ENCODE data around the gene NEUROD1.
"Not testable (repeated sequence)": the region's sequence is repeated elsewhere in the genome, so short reads cannot be mapped to it uniquely, and the experiment has no call there.

NEUROD1 gene

GRCh38 chr2:181680055-181680936 is at the start of gene NEUROD1:
TSS of gene NEUROD1 (minus strand) at chr2:181680517. CDS start at chr2:181678860, 1,657 bp downstream.
- no peak within 1 kb of the TSS for H3K9ac ChIP-seq (ENCODE audit: low read depth in 1 of 2, low read length in 2 of 2)
- H3K4me1 ChIP-seq (ENCODE audit: control insufficient read depth in 1 of 2, insufficient read depth in 2 of 2, low read length in 2 of 2): peaks cover 7 to 14% of the 10 kb centered on the region in 2 donors
- peak within 1 kb of the TSS; percentile 37 to 38 for H3K4me3 ChIP-seq (ENCODE audit: low read depth in 1 of 2, low read length in 2 of 2)
- H3K9me3 ChIP-seq (ENCODE audit: control insufficient read depth in 1 of 2, low read length in 2 of 2): peaks cover 0 to 4% of the 10 kb centered on the region in 2 donors
- H3K27me3 ChIP-seq (ENCODE audit: control insufficient read depth in 1 of 2, insufficient read depth in 2 of 2, low read length in 2 of 2): peaks cover 75 to 82% of the 10 kb centered on the region in 2 donors
- H3K36me3 ChIP-seq (ENCODE audit: control insufficient read depth in 1 of 2, insufficient read depth in 2 of 2, low read length in 2 of 2): no peaks in the 10 kb centered on the region
- H3K27ac ChIP-seq (ENCODE audit: low read depth, low read length): no peak within 1 kb of the TSS

- H3K36me3 ChIP-seq (ENCODE audit: control insufficient read depth in 1 of 2, insufficient read depth in 2 of 2, low read length in 2 of 2): no peaks in the 10 kb centered on the region
- H3K9ac ChIP-seq (ENCODE audit: low read depth in 1 of 2, low read length in 2 of 2): no peak overlapping the region
- peaks cover 0 to 3% of the 10 kb centered on the region in 2 donors for H3K27me3 ChIP-seq (ENCODE audit: control insufficient read depth in 1 of 2, insufficient read depth in 2 of 2, low read length in 2 of 2)
- no peak overlapping the region for H3K4me3 ChIP-seq (ENCODE audit: low read depth in 1 of 2, low read length in 2 of 2)
- no peak overlapping the region for H3K27ac ChIP-seq (ENCODE audit: low read depth, low read length)
- H3K4me1 ChIP-seq (ENCODE audit: control insufficient read depth in 1 of 2, insufficient read depth in 2 of 2, low read length in 2 of 2): no peaks in the 10 kb centered on the region
- H3K9me3 ChIP-seq (ENCODE audit: control insufficient read depth in 1 of 2, low read length in 2 of 2): no peaks in the 10 kb centered on the region
Observed at GRCh38 chr2:181725476-181725875, 45.2 kb upstream of the NEUROD1 start.

- H3K27ac ChIP-seq (ENCODE audit: low read depth, low read length): no peak overlapping the region
- H3K27me3 ChIP-seq (ENCODE audit: control insufficient read depth in 1 of 2, insufficient read depth in 2 of 2, low read length in 2 of 2): peaks cover 0 to 3% of the 10 kb centered on the region in 2 donors
- no peaks in the 10 kb centered on the region for H3K36me3 ChIP-seq (ENCODE audit: control insufficient read depth in 1 of 2, insufficient read depth in 2 of 2, low read length in 2 of 2)
- no peak overlapping the region for H3K9ac ChIP-seq (ENCODE audit: low read depth in 1 of 2, low read length in 2 of 2)
- no peaks in the 10 kb centered on the region for H3K9me3 ChIP-seq (ENCODE audit: control insufficient read depth in 1 of 2, low read length in 2 of 2)
- no peak overlapping the region for H3K4me3 ChIP-seq (ENCODE audit: low read depth in 1 of 2, low read length in 2 of 2)
- H3K4me1 ChIP-seq (ENCODE audit: control insufficient read depth in 1 of 2, insufficient read depth in 2 of 2, low read length in 2 of 2): no peaks in the 10 kb centered on the region
Observed at GRCh38 chr2:181724662-181725061, 44.3 kb upstream of the NEUROD1 start.

GRCh38 chr2:181723731-181724130 is 43.4 kb upstream of the NEUROD1 start:
- peaks cover 0 to 3% of the 10 kb centered on the region in 2 donors for H3K27me3 ChIP-seq (ENCODE audit: control insufficient read depth in 1 of 2, insufficient read depth in 2 of 2, low read length in 2 of 2)
- H3K9ac ChIP-seq (ENCODE audit: low read depth in 1 of 2, low read length in 2 of 2): no peak overlapping the region
- no peaks in the 10 kb centered on the region for H3K9me3 ChIP-seq (ENCODE audit: control insufficient read depth in 1 of 2, low read length in 2 of 2)
- H3K36me3 ChIP-seq (ENCODE audit: control insufficient read depth in 1 of 2, insufficient read depth in 2 of 2, low read length in 2 of 2): no peaks in the 10 kb centered on the region
- H3K27ac ChIP-seq (ENCODE audit: low read depth, low read length): no peak overlapping the region
- H3K4me1 ChIP-seq (ENCODE audit: control insufficient read depth in 1 of 2, insufficient read depth in 2 of 2, low read length in 2 of 2): no peaks in the 10 kb centered on the region
- H3K4me3 ChIP-seq (ENCODE audit: low read depth in 1 of 2, low read length in 2 of 2): no peak overlapping the region

- Histone ChIP-seq H3K4me1 (ENCODE audit: control insufficient read depth in 1 of 2, insufficient read depth in 2 of 2, low read length in 2 of 2) (no peaks in the 10 kb centered on the region), H3K9ac (ENCODE audit: low read depth in 1 of 2, low read length in 2 of 2) (no peak overlapping the region), H3K27me3 (ENCODE audit: control insufficient read depth in 1 of 2, insufficient read depth in 2 of 2, low read length in 2 of 2) (no peaks in the 10 kb centered on the region), H3K27ac (ENCODE audit: low read depth, low read length) (no peak overlapping the region), H3K36me3 (ENCODE audit: control insufficient read depth in 1 of 2, insufficient read depth in 2 of 2, low read length in 2 of 2) (no peaks in the 10 kb centered on the region), H3K4me3 (ENCODE audit: low read depth in 1 of 2, low read length in 2 of 2) (no peak overlapping the region), H3K9me3 (ENCODE audit: control insufficient read depth in 1 of 2, low read length in 2 of 2) (no peaks in the 10 kb centered on the region)
Observed at GRCh38 chr2:181715033-181715630, 34.8 kb upstream of the NEUROD1 start.

- not testable (repeated sequence) for H3K9me3 ChIP-seq (ENCODE audit: control insufficient read depth in 1 of 2, low read length in 2 of 2); H3K27me3 ChIP-seq (ENCODE audit: control insufficient read depth in 1 of 2, insufficient read depth in 2 of 2, low read length in 2 of 2); H3K4me3 ChIP-seq (ENCODE audit: low read depth in 1 of 2, low read length in 2 of 2); H3K4me1 ChIP-seq (ENCODE audit: control insufficient read depth in 1 of 2, insufficient read depth in 2 of 2, low read length in 2 of 2); H3K9ac ChIP-seq (ENCODE audit: low read depth in 1 of 2, low read length in 2 of 2); H3K27ac ChIP-seq (ENCODE audit: low read depth, low read length); H3K36me3 ChIP-seq (ENCODE audit: control insufficient read depth in 1 of 2, insufficient read depth in 2 of 2, low read length in 2 of 2)
Observed at GRCh38 chr2:181711051-181711450, 30.7 kb upstream of the NEUROD1 start.

GRCh38 chr2:181702519-181702918 is 22.2 kb upstream of the NEUROD1 start:
- not testable (repeated sequence) for H3K4me1 ChIP-seq (ENCODE audit: control insufficient read depth in 1 of 2, insufficient read depth in 2 of 2, low read length in 2 of 2); H3K36me3 ChIP-seq (ENCODE audit: control insufficient read depth in 1 of 2, insufficient read depth in 2 of 2, low read length in 2 of 2); H3K27me3 ChIP-seq (ENCODE audit: control insufficient read depth in 1 of 2, insufficient read depth in 2 of 2, low read length in 2 of 2); H3K4me3 ChIP-seq (ENCODE audit: low read depth in 1 of 2, low read length in 2 of 2); H3K9me3 ChIP-seq (ENCODE audit: control insufficient read depth in 1 of 2, low read length in 2 of 2); H3K9ac ChIP-seq (ENCODE audit: low read depth in 1 of 2, low read length in 2 of 2); H3K27ac ChIP-seq (ENCODE audit: low read depth, low read length)

- Histone ChIP-seq H3K27me3 (ENCODE audit: control insufficient read depth in 1 of 2, insufficient read depth in 2 of 2, low read length in 2 of 2) (no peaks in the 10 kb centered on the region), H3K36me3 (ENCODE audit: control insufficient read depth in 1 of 2, insufficient read depth in 2 of 2, low read length in 2 of 2) (no peaks in the 10 kb centered on the region), H3K27ac (ENCODE audit: low read depth, low read length) (no peak overlapping the region), H3K9ac (ENCODE audit: low read depth in 1 of 2, low read length in 2 of 2) (no peak overlapping the region), H3K9me3 (ENCODE audit: control insufficient read depth in 1 of 2, low read length in 2 of 2) (no peaks in the 10 kb centered on the region), H3K4me3 (ENCODE audit: low read depth in 1 of 2, low read length in 2 of 2) (no peak overlapping the region), H3K4me1 (ENCODE audit: control insufficient read depth in 1 of 2, insufficient read depth in 2 of 2, low read length in 2 of 2) (peaks cover 0 to 4% of the 10 kb centered on the region in 2 donors)
Observed at GRCh38 chr2:181698223-181698622, 17.9 kb upstream of the NEUROD1 start.

- Histone ChIP-seq H3K27ac (ENCODE audit: low read depth, low read length) (no peak overlapping the region), H3K4me1 (ENCODE audit: control insufficient read depth in 1 of 2, insufficient read depth in 2 of 2, low read length in 2 of 2) (peaks cover 0 to 4% of the 10 kb centered on the region in 2 donors), H3K9me3 (ENCODE audit: control insufficient read depth in 1 of 2, low read length in 2 of 2) (no peaks in the 10 kb centered on the region), H3K27me3 (ENCODE audit: control insufficient read depth in 1 of 2, insufficient read depth in 2 of 2, low read length in 2 of 2) (no peaks in the 10 kb centered on the region), H3K36me3 (ENCODE audit: control insufficient read depth in 1 of 2, insufficient read depth in 2 of 2, low read length in 2 of 2) (no peaks in the 10 kb centered on the region), H3K4me3 (ENCODE audit: low read depth in 1 of 2, low read length in 2 of 2) (no peak overlapping the region), H3K9ac (ENCODE audit: low read depth in 1 of 2, low read length in 2 of 2) (no peak overlapping the region)
Observed at GRCh38 chr2:181697571-181697970, 17.3 kb upstream of the NEUROD1 start.

- Histone ChIP-seq H3K36me3 (ENCODE audit: control insufficient read depth in 1 of 2, insufficient read depth in 2 of 2, low read length in 2 of 2) (no peaks in the 10 kb centered on the region), H3K9me3 (ENCODE audit: control insufficient read depth in 1 of 2, low read length in 2 of 2) (no peaks in the 10 kb centered on the region), H3K4me3 (ENCODE audit: low read depth in 1 of 2, low read length in 2 of 2) (no peak overlapping the region), H3K27ac (ENCODE audit: low read depth, low read length) (no peak overlapping the region), H3K9ac (ENCODE audit: low read depth in 1 of 2, low read length in 2 of 2) (no peak overlapping the region), H3K27me3 (ENCODE audit: control insufficient read depth in 1 of 2, insufficient read depth in 2 of 2, low read length in 2 of 2) (no peaks in the 10 kb centered on the region), H3K4me1 (ENCODE audit: control insufficient read depth in 1 of 2, insufficient read depth in 2 of 2, low read length in 2 of 2) (peaks cover 0 to 4% of the 10 kb centered on the region in 2 donors)
Observed at GRCh38 chr2:181697126-181697525, 16.8 kb upstream of the NEUROD1 start.
